ENCODE measurements around the gene SNAPIN.
"Not testable (repeated sequence)": the region's sequence is repeated elsewhere in the genome, so short reads cannot be mapped to it uniquely, and the experiment has no call there.

The SNAPIN gene

DNA sequence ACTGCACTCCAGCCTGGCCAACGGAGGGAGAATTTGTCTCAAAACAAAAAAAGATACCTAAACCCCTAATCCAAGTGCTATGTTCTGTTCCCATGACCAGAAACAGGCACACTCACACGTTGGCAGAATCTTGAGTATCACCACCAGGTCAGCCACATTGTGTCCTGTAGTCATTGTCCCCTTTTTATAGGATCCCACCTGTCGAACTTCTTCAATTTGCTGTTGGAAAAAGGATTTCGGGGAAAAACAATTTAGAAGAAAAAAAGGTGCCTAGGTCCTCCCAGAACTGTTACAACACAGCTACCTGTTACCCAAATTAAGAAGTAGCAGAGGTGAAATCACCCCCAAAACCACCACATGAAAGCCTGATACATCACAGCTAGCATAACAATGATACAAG, 8.9 kb downstream of the SNAPIN start:
- DNase-seq (ENCODE audit: low read depth), result no peak
- TF ChIP-seq, protein P1, sequence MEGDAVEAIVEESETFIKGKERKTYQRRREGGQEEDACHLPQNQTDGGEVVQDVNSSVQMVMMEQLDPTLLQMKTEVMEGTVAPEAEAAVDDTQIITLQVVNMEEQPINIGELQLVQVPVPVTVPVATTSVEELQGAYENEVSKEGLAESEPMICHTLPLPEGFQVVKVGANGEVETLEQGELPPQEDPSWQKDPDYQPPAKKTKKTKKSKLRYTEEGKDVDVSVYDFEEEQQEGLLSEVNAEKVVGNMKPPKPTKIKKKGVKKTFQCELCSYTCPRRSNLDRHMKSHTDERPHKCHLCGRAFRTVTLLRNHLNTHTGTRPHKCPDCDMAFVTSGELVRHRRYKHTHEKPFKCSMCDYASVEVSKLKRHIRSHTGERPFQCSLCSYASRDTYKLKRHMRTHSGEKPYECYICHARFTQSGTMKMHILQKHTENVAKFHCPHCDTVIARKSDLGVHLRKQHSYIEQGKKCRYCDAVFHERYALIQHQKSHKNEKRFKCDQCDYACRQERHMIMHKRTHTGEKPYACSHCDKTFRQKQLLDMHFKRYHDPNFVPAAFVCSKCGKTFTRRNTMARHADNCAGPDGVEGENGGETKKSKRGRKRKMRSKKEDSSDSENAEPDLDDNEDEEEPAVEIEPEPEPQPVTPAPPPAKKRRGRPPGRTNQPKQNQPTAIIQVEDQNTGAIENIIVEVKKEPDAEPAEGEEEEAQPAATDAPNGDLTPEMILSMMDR (IDR thresholded peaks at IDR 0.05; ENCODE audit: low read length, missing control alignments), result no peak
- H3K4me3 ChIP-seq (replicated peaks; ENCODE audit: low read depth, low read length), result no peak overlapping the region

- DNase-seq (ENCODE audit: low read depth); H3K4me3 ChIP-seq (replicated peaks; ENCODE audit: low read depth, low read length): not testable (repeated sequence)
Observed at GRCh38 chr1:153668672-153669071, 10.2 kb downstream of the SNAPIN start.

DNA sequence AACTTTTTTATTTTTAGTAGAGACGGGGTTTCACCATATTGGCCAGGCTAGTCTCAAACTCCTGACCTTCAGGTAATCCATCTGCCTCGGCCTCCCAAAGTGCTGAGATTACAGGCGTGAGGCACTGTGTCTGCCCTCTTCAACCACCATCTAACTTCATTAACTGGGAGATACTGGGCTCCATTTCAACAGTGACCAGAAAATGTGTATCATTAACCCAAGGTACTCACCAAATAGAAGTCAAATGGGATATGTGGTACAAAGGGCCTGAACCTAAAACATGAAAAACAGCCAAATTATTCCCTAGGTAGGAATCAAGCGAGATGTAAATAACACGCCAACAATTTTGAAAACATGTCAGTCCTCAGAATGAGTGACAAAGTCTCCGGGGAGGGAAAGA, 11.1 kb downstream of the SNAPIN start:
- no peak for DNase-seq (ENCODE audit: low read depth)
- peak overlapping the region; percentile 95 for H3K4me3 ChIP-seq (replicated peaks; ENCODE audit: low read depth, low read length)
- TF ChIP-seq, protein P1 (IDR thresholded peaks at IDR 0.05; ENCODE audit: low read length, missing control alignments), result no peak

DNA sequence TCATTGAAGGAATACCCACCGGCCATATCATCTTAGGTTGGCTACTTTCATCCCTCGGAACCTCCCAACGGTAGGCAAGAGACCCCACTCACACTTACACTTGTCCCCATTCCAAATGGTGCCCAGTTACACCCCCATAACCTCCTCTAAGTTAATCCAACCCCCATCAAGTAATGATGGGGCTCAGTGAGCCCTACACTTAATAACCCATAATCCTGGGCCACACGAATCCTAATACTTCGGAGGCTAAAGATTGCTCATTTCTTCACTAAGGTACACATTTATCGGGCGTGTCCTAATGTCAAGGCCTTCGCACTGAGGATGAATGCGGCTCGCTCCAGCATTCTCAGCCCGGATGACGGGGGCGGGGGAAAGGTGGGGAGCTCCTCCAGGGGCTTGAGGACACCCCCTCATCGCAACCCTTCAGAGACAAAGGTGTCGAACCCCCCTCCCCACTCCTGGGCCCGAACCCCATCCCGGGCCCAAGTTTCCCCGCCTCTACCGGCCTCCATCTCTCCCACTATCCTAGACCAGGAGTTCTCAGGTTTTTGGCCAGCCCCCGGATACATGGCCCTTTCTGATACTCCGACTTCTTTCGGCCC, 11.9 kb downstream of the SNAPIN start:
- no peak for DNase-seq (ENCODE audit: low read depth)
- TF ChIP-seq, protein P1 (IDR thresholded peaks at IDR 0.05; ENCODE audit: low read length, missing control alignments), result no peak

GRCh38 chr1:153670859-153671627, 12.5 kb downstream of the SNAPIN start, which contains the start of gene ILF2:
Gene ILF2 (minus strand): TSS chr1:153670993. CDS start chr1:153670922, 71 bp downstream.
- H3K4me3 ChIP-seq (replicated peaks; ENCODE audit: low read depth, low read length), result peak within 1 kb of the TSS; percentile 95
- TF ChIP-seq, protein P1 (IDR thresholded peaks at IDR 0.05; ENCODE audit: low read length, missing control alignments), result peak; percentile 29
- DNase-seq (ENCODE audit: low read depth), result peak; percentile 100

More for the DNA sequence above, 11.9 kb downstream of the SNAPIN start:
- peak overlapping the region; percentile 95 for H3K4me3 ChIP-seq (replicated peaks; ENCODE audit: low read depth, low read length)

- not testable (repeated sequence) for DNase-seq (ENCODE audit: low read depth)
- H3K4me3 ChIP-seq (replicated peaks; ENCODE audit: low read depth, low read length), result peak overlapping the region; percentile 58
Observed at GRCh38 chr1:153671628-153672353, 13.3 kb downstream of the SNAPIN start.

- DNase-seq (ENCODE audit: low read depth), result no peak
- TF ChIP-seq, protein P1 (IDR thresholded peaks at IDR 0.05; ENCODE audit: low read length, missing control alignments), result no peak
- H3K4me3 ChIP-seq (replicated peaks; ENCODE audit: low read depth, low read length), result no peak overlapping the region
Observed at GRCh38 chr1:153673511-153673910, 15.0 kb downstream of the SNAPIN start.
